Effector CD4-positive, alpha-beta T cell (primary cell): Measurements from ENCODE around the gene SLC26A6.

Experiments
- DNase-seq: peaks from one replicate; pipeline ENCODE4 v3.0.0-alpha.2; 2020

The SLC26A6 gene

GRCh38 chr3:48630833-48631232 is 4.4 kb downstream of the SLC26A6 start:
- no peak for DNase-seq

- DNase-seq, result no peak
Observed at GRCh38 chr3:48630407-48630806, 4.9 kb downstream of the SLC26A6 start.

GRCh38 chr3:48629894-48630293 is 5.4 kb downstream of the SLC26A6 start:
- no peak for DNase-seq

GRCh38 chr3:48628277-48629017 is 6.8 kb downstream of the SLC26A6 start:
- no peak for DNase-seq

- DNase-seq, result no peak
Observed at GRCh38 chr3:48625600-48625999, 9.7 kb downstream of the SLC26A6 start.

GRCh38 chr3:48624767-48625166 is 10.5 kb downstream of the SLC26A6 start:
- DNase-seq, result no peak

- DNase-seq, result no peak
Observed at GRCh38 chr3:48623851-48624547, 11.3 kb downstream of the SLC26A6 start.

GRCh38 chr3:48621461-48621869 is 13.8 kb downstream of the SLC26A6 start, which contains the start of gene TMEM89:
TMEM89 (minus strand) TSS chr3:48621769; CDS start chr3:48621756, 13 bp downstream.
- no peak for DNase-seq

GRCh38 chr3:48619541-48620524 is 15.4 kb downstream of the SLC26A6 start:
- DNase-seq, result no peak

- no peak for DNase-seq
Observed at GRCh38 chr3:48617559-48617958, 17.7 kb downstream of the SLC26A6 start.

- no peak for DNase-seq
Observed at GRCh38 chr3:48614044-48614443, 21.2 kb downstream of the SLC26A6 start.

GRCh38 chr3:48612309-48612708 is 23.0 kb downstream of the SLC26A6 start:
- no peak for DNase-seq

GRCh38 chr3:48609088-48610005 is 25.9 kb downstream of the SLC26A6 start, which contains the start of gene UQCRC1:
UQCRC1 (minus strand) TSS chr3:48609646; CDS start chr3:48609620, 26 bp downstream.
- DNase-seq, result peak; percentile 89

GRCh38 chr3:48607519-48607918 is 27.7 kb downstream of the SLC26A6 start:
- no peak for DNase-seq

GRCh38 chr3:48601622-48601994 is 33.7 kb downstream of the SLC26A6 start:
- no peak for DNase-seq

- DNase-seq, result no peak
Observed at GRCh38 chr3:48600711-48601621, 34.3 kb downstream of the SLC26A6 start.

- no peak for DNase-seq
Observed at GRCh38 chr3:48599509-48600285, 35.6 kb downstream of the SLC26A6 start.

- no peak for DNase-seq
Observed at GRCh38 chr3:48599077-48599501, 36.2 kb downstream of the SLC26A6 start.

- no peak for DNase-seq
Observed at GRCh38 chr3:48598323-48599076, 36.8 kb downstream of the SLC26A6 start.
